Measurements from ENCODE around the gene INPP5J.
A peak's percentile ranks its signal among the peaks of the same experiment; 100 is the strongest.
"Not testable (repeated sequence)": the region's sequence is repeated elsewhere in the genome, so short reads cannot be mapped to it uniquely, and the experiment has no call there.

The INPP5J gene

DNA sequence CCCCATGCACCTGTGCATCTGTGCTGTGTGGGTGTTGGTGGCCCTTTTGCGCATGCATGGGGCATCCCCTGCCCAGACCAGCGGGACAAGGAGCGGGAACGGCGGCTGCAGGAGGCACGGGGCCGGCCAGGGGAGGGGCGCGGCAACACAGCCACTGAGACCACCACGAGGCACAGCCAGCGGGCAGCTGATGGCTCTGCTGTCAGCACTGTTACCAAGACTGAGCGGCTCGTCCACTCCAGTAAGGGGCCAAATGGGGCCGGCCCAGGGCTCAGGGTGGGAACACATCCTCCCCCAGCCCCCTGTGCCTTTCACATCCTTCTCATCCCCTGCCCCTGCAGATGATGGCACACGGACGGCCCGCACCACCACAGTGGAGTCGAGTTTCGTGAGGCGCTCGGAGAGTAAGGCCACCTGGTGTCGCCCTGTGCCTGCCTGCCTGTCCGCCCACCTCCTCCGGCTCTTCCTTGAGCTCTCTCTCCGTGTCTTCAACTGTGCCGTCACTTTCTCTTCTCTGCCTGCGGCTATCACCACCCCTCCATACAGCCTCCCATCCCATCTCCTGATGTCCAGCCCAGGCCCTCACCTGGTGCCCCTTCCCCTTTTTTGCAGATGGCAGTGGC is 26.0 kb upstream of the INPP5J start:
- no peak for DNase-seq

DNA sequence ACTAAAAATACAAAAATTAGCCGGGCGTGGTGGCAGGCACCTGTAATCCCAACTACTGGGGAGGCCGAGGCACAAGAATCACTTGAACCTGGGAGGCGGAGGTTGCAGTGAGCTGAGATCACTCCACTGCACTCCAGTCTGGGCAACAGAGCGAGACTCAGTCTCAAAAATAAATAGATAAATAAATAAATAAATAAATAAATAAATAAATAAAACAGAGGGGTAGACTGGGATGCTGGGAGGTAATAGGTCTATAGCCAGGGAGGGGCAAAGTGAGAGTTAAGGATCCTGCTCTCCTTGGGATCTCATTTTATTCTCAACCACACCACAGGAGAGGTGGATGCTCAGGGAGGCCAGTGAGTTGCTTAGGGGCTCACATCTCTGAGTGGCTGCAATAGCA is 25.2 kb upstream of the INPP5J start:
- intact Hi-C loops (cut with DNase I) = loop anchor here (10.0 kb wide), 1 partner anchor 137 kb away; no protein-coding TSS in a partner anchor
- not testable (repeated sequence) for DNase-seq

More for the DNA sequence above, 26.0 kb upstream of the INPP5J start:
- intact Hi-C loops (cut with DNase I) = loop anchor here (10.0 kb wide), 1 partner anchor 138 kb away; no protein-coding TSS in a partner anchor

DNA sequence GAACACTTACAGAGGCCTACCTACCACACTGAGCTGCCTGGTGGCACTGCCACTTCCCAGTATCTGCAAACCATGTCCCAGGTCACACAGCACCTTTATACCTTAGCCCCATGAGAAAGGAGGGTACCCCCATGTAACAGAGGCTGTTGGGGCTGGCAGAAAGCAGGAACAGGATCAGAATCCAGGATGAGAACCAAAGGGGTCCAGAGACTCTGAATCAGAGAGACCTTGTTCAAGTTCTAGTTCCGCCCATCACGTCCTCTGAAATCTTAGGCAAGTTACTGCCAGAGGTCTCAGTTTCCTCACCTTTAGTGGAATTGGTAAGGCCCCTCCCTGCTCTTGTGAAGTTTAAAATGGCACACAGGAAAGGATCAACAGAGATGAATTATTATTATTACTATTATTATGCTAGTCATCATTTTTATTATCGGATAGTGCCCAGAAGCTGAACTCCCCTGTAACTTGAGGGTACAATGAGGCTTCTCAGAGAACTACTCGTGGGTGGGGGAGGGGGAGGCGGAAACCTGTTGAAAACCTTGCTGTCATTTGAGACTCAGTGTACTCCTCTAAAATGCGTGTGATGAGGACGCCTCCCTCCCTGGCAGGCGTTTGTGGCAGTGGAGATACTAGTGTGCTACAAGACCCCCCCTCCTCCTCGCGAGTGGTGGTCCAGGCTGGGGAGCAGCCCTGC is 24.7 kb upstream of the INPP5J start:
- intact Hi-C loops (cut with DNase I) = loop anchor here (10.0 kb wide), 1 partner anchor 137 kb away; no protein-coding TSS in a partner anchor
- no peak for DNase-seq

DNA sequence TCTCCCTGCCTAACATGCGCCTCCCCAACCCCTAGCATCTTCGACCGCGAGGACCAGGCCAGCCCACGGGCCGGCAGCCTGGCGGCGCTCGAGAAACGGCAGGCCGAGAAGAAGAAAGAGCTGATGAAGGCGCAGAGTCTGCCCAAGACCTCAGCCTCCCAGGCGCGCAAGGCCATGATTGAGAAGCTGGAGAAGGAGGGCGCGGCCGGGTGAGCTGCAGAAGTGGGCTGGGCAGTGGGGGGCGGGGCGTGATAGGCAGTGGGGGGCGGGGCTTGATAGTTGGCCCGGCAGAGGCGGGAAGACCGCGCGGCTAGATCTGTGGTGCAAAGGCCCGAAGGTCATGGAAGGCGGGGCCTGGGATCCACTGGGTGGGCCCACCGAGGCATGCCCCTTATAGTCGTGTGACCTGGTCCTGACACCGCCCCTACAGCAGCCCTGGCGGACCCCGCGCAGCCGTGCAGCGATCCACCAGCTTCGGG is 24.1 kb upstream of the INPP5J start:
- peak in 2 of 42 donors; percentile 44 to 65 for DNase-seq
- intact Hi-C loops (cut with DNase I) = loop anchor here (10.0 kb wide), 1 partner anchor 136 kb away; no protein-coding TSS in a partner anchor

DNA sequence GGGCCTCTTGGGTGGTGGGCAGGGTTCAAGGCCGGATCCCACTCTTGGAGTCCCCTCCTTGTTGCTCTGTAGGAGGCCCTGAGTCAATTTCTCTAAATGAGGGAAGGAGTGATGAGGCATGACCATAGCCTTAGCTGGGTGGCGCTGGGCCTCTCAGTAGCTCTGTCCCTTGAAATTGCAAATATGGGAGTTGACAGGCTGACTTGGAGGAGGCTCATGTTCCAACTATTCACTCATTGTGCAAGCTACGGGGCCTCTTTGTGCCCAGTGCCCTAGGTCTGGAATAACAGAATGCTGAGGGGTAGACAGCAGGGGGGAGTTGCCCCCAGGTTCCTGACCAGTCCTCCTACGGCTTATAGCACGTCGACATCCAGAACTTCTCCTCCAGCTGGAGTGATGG is 23.4 kb upstream of the INPP5J start:
- no peak for DNase-seq
- intact Hi-C loops (cut with DNase I) = loop anchor here (10.0 kb wide), 1 partner anchor 135 kb away; no protein-coding TSS in a partner anchor

DNA sequence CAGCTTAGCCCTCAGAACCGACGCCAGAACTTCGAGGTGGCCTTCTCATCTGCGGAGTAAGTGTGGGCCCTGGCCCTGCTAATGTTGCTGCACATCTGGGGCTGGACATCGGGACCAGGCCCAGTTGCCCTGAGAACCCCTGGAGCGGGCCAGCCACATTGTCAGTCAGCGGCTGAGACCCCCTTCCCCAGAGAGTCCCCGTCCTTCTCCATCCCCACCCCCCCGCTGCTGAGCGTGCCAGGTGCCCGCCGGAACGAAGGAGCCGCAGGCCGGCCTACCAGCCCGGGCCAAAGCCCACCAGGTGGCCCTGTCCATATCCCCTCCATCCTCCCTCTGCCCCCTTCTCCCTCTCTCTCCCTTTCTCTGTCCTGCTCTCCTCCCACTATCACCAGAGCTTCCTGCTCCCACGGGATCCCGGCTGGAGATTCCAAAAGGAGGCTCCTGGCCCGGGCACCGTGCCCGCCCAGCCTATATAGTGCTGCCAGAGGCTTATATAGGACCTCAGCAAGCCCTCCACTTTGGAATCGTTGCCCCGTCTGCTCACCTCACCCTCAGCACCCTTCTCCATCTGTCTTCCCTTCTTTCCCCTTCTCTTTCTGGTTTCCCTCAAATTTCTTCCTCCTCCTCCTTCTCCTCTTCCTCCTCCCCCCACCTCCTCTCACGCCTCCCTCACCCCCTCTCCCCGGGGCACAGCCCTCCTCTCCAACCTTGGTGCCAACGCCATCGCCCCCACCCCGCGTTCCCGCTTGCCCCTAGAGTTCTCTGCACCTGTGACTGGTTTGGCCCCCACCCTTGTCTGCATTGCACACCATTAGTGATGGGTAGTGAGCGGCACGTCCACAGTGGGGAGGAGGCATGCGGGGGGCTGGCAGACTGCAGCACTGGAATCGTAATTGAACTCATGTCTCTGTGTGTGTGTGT is 22.7 kb upstream of the INPP5J start:
- DNase-seq = no peak
- intact Hi-C loops (cut with DNase I) = loop anchor here (10.0 kb wide), 2 partner anchors 55 to 135 kb away; no protein-coding TSS in a partner anchor

DNA sequence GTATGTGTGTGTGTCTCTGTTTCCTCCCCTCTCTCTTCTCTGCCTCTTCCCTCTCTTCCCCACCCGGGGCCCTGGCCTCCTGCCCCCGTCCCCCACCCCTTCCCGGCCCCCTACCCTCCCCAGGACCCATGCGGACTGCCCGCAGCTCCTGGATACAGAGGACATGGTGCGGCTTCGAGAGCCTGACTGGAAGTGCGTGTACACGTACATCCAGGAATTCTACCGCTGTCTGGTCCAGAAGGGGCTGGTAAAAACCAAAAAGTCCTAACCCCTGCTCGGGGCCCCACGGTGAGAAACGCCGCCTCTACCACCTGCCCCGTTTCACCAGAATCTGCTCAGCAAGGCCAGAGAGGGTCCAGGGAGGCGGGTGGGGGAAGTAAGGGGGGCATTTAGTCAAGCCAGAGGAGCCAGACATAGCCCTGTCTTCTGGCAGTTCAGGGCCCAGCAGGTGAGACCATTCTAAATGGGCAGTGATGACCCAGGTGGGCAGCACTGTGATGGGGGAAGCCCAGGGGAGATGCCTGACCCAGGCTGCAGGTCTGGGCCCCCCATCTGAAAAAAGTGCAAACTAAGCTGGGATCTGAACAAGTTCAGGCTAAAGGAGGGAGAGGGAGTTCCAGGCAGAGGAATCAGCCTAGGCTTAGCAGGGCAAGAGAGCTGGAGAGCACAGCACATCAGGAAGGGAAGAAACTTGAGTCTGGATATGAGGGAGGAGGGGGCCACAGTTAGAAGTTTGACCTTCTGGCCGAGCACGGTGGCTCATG is 21.8 kb upstream of the INPP5J start:
- DNase-seq = no peak
- intact Hi-C loops (cut with DNase I) = loop anchor here (10.0 kb wide), 1 partner anchor 54 kb away; no protein-coding TSS in a partner anchor

DNA sequence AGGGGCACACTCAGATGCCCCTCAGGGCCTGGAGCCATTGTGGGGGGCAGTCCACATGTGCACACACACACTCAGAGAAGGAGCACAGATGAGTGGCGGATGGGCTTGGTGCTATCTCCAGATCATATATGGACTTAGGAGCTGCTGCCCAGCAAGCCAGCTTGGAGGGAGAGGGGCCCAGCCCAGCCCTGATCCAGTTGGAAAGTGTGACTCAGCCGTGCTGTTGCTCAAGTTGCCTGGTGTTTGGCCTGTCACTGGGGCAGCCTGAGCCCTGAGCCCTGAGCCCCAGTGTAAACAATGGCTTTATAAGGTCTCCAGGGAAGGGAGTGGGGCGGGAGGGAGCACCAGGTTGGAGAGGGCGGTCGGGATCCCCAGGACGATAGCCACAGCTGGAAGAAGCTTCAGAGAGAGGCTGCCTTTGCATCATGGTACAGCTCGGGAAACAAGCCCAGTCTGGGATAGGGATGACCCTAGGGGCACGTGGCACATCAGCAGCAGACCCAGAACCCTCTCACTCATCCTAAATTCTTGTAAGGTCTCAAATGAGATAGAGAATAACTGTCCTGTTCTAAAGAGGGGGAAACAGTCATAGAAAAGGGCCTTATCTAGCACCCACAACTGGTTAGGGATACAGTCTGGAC is 20.2 kb upstream of the INPP5J start:
- intact Hi-C loops (cut with DNase I) = loop anchor here (10.0 kb wide), 1 partner anchor 52 kb away; no protein-coding TSS in a partner anchor

DNA sequence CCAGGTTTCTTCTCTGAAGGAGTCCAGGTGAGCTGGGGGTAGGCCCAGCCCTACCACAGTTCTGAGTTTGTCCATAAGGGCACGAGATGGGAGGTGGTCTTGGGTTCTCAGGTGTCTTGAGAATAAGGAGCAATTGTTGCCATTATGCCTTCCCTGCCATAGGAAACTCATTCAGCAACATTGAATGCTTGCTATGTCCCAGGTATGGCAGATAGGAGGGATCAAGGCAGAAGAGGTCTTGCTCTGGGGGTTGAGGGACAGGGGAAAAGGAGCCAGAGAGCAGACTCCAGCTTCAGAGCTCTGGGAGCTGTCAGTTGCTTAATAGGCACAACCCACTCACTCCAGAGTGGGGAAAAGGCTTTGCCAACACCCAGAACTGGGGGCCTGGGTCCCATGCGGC is 19.7 kb upstream of the INPP5J start:
- DNase-seq = no peak
- intact Hi-C loops (cut with DNase I) = loop anchor here (10.0 kb wide), 1 partner anchor 52 kb away; no protein-coding TSS in a partner anchor

More for the DNA sequence above, 20.2 kb upstream of the INPP5J start:
- no peak for DNase-seq

DNA sequence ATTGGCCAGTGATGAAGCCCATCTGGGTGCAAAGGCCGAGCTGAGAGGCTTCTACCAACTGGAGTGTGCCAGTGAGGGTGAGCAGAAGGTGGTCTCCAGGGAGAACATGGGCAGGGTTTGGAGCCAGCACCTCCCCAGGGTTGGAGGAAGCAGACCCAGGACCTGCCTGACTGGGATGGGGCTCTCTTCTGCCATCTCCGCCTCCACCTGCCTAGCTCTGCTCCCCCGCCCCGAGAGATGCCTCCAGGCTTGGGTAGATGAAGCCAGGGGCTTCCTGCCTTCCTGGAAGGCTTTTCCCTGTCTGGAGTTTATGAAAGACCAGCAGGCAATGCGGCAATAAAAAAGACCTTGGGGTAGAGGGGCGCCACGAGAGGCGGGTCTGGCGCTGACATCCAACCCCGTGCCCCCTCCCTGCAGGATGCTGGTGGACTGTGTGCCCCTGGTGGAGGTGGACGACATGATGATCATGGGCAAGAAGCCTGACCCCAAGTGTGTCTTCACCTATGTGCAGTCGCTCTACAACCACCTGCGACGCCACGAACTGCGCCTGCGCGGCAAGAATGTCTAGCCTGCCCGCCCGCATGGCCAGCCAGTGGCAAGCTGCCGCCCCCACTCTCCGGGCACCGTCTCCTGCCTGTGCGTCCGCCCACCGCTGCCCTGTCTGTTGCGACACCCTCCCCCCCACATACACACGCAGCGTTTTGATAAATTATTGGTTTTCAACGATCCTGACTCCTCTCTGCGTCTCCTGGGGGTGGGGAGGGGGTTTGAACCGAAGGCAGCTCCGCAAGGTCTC is 18.7 kb upstream of the INPP5J start:
- DNase-seq = no peak
- intact Hi-C loops (cut with DNase I) = loop anchor here (10.0 kb wide), 1 partner anchor 51 kb away; no protein-coding TSS in a partner anchor

DNA sequence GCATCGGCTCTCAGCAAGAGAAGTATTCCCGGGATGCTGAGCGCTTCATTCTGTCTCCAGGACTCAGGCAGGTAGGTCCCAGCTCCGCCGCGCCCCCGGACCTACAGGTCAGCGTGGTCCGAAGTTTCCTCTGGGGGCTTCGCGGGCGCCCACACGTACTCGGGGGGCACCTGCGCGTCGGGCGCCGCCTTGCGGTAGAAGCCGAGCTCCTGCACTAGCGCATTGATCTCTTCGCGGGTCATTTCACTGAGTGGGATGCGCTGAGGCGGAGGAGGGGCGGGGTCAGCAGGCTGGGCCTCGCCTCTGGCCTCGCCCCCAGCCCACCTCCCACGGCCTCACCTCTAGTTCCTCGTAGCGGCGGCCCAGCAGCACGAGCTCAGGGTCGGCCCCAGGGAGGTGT is 17.9 kb upstream of the INPP5J start:
- intact Hi-C loops (cut with DNase I) = loop anchor here (10.0 kb wide), 1 partner anchor 50 kb away; no protein-coding TSS in a partner anchor

DNA sequence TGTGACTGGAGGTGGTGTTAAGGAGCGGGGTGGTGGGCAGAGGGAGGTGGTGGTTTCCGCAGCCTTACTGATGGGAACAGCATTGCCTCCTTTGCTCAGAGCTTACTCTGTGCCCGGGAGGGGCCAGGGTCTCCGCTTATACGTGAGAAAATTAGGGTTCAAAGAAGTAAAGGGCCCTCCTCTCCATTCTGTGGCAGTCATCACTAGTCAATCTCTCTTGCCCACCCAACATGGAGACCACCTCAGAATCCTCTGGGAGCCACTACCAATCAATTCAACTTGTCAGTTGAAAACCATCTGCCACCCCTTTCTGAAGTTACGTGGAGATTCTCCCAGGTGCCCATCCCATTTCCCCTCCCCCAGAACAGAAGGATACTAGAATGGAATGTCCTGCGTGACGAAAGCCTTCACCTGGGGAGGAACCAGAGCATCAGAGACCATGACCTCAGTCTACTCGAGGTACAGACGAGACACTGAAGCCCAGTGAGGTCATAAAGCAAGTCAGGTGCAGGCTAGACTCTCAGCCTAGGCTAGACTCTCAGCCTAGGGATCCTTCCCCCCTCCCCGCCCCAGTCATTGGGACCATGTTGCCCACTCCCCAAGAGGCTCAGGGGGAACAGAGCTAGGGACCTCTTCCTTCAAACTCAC is 17.4 kb upstream of the INPP5J start:
- intact Hi-C loops (cut with DNase I) = loop anchor here (10.0 kb wide), 1 partner anchor 49 kb away; no protein-coding TSS in a partner anchor
- no peak for DNase-seq

More for the DNA sequence above, 17.9 kb upstream of the INPP5J start:
- no peak for DNase-seq

DNA sequence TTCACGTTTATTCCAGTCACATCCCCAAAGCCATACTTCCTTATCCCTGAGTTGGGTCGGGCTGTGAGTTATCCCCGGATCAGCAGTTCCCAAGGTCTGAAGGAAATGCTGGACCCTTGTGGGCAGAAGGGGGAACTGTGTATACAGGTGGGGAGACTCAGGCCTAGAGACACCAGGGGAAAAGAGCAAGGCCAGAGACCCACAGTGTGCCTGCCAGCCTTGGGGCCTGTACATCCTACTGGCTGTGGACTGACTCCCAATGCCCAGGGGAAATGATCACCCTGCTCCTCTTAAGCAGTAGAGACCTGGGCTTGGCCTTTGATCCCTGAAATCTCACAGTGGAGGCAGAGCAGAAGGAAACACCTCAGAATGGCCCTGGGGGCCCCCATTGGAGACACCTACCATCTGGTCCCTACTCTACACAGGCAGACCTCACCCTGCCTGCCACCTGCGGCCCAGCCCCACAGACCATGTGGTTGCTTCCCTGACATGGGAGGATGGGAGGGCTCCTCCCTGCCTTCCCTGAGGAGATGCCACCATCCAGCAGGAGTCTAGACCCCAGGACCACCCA is 16.7 kb upstream of the INPP5J start:
- intact Hi-C loops (cut with DNase I) = loop anchor here (10.0 kb wide), 1 partner anchor 49 kb away; no protein-coding TSS in a partner anchor
- no peak for DNase-seq

DNA sequence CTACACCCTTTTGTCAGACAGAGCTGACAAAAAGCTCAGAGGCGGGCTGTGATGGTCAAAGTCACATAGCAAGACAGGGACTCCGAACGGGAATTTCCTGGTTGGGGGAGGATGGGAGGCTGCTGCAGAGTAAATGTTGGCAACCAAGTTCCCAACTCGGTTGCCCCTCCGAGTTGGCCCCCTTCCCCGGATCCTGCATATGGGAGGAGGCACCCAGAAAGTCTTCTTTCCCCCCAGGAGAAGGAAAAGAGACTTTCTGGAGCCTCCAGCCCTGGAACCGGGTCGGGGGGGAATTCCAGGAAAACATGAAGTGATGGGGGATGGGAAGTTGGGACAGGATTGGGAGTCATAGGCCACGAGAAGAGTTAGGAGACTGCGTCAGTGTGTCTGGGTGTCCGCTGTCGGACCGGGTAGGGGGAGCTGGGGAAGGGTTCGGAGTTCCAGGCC is 16.0 kb upstream of the INPP5J start:
- DNase-seq = no peak
- intact Hi-C loops (cut with DNase I) = loop anchor here (1.0 to 10.0 kb wide), 2 partner anchors 21 to 48 kb away; no protein-coding TSS in a partner anchor

DNA sequence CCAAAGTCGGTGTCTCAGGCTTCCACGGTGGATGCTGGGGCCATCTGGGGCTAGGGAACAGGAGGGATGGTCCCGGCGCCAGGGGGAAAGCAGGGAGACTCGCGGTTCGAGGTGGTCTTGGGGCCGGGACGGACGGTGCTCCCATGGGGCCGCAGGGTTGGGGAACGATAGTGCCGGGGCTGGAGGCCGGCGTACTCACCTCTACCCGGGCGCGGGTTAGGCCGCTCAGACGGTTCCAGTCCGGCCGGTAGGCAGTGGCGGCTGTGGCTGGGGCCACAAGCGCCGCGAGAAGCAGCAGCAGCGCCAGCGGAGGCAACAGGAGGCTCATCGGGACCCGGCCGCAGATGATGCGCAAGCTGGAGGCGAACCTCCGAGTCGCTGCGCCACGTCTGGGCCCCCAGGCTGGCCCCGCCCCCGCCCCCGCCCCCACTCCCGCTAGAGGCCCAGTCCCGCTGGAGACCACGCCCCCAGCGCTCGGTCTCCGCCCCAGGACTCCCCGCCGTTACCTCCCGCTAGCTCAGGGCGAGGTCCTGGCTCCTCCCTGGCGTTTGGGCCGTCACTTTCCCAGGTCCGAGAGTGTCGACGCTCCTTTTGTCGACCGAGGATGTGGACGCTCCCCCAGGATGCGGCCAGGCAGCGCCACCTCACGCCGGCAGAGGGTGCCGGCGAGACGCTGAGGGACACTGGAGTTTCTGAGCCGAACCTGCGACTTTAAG is 15.4 kb upstream of the INPP5J start, which contains the start of gene SELENOM:
SELENOM (minus strand) TSS at position 391 of the 716 bp plus-strand sequence; CDS start at position 328, 63 bp downstream.
- DNase-seq = peak; percentile 81 to 96 (median 92)
- intact Hi-C loops (cut with DNase I) = loop anchor here (1.0 to 10.0 kb wide), 2 partner anchors 22 to 47 kb away; no protein-coding TSS in a partner anchor
